ENCODE measurements around the gene SLC22A23. TPM values are rescaled to one million over a fixed set of nuclear protein-coding genes. Genes with fewer than 3 reads are reported as not detected.

Gene SLC22A23
- total RNA-seq, 2 experiments from 2014 or later, result 13.4 to 13.6 TPM

GRCh38 chr6:3409699-3410384 is 47.0 kb downstream of the SLC22A23 start:
- CTCF ChIA-PET, result interaction anchor here (1.6 kb wide), 1 partner anchor 13 kb away, joined by 5 read pairs; no protein-coding TSS in a partner anchor
- ATAC-seq (ENCODE audit: poor library complexity), result no peak
- POLR2A ChIA-PET, result interaction anchor here (1.1 to 1.2 kb wide), 2 partner anchors 12 to 45 kb away, joined by 3 read pairs; no protein-coding TSS in a partner anchor
- Histone ChIP-seq H3K27me3 (ENCODE audit: control insufficient read depth in 1 of 2, insufficient read depth in 2 of 2, low read length in 2 of 2) (no peaks in the 10 kb centered on the region), H3K4me1 (ENCODE audit: insufficient read depth, low read length) (peaks cover 8% of the 10 kb centered on the region), H3K9me3 (ENCODE audit: control insufficient read depth in 1 of 2, insufficient read depth in 1 of 2, low read length in 2 of 2) (peaks cover 0 to 4% of the 10 kb centered on the region in 2 experiments), H3K36me3 (ENCODE audit: insufficient read depth, low read length) (no peaks in the 10 kb centered on the region), H3K4me3 (ENCODE audit: low read length) (no peak overlapping the region), H3K27ac (ENCODE audit: low read depth in 1 of 2, low read length in 2 of 2) (no peak overlapping the region)
- H3K27me3 Mint-ChIP-seq, result no peaks in the 10 kb centered on the region
- no peak overlapping the region for H3K4me3 Mint-ChIP-seq
- H3K36me3 Mint-ChIP-seq (ENCODE audit: low read depth), result peaks cover 24% of the 10 kb centered on the region
- H3K27ac Mint-ChIP-seq, result no peak overlapping the region
- intact Hi-C loops (cut with DNase I, micrococcal nuclease), result loop anchor here in 1 of 2 experiments (2.0 kb wide), 3 partner anchors 47 to 323 kb away; partner anchors contain the start of gene SLC22A23
- peaks cover 14% of the 10 kb centered on the region for H3K4me1 Mint-ChIP-seq (ENCODE audit: low read depth)
- no peak for TF ChIP-seq CTCF (IDR thresholded peaks at IDR 0.05)
- no peaks in the 10 kb centered on the region for H3K9me3 Mint-ChIP-seq
- DNase-seq, result no peak

- H3K27me3 ChIP-seq (ENCODE audit: control insufficient read depth in 1 of 2, insufficient read depth in 2 of 2, low read length in 2 of 2), result no peaks in the 10 kb centered on the region
- no peak overlapping the region for H3K4me3 ChIP-seq (ENCODE audit: low read length)
- TF ChIP-seq CTCF (IDR thresholded peaks at IDR 0.05), result no peak
- no peak overlapping the region for H3K27ac ChIP-seq (ENCODE audit: low read depth in 1 of 2, low read length in 2 of 2)
- intact Hi-C loops (cut with DNase I, micrococcal nuclease), result no loop called here
- CTCF ChIA-PET, result no interaction called here
- H3K9me3 Mint-ChIP-seq, result no peaks in the 10 kb centered on the region
- ATAC-seq (ENCODE audit: poor library complexity) (no peak), DNase-seq (no peak)
- peaks cover 3% of the 10 kb centered on the region for H3K4me1 ChIP-seq (ENCODE audit: insufficient read depth, low read length)
- POLR2A ChIA-PET, result no interaction called here
- H3K36me3 ChIP-seq (ENCODE audit: insufficient read depth, low read length), result no peaks in the 10 kb centered on the region
- H3K27me3 Mint-ChIP-seq, result no peaks in the 10 kb centered on the region
- H3K4me3 Mint-ChIP-seq, result no peak overlapping the region
- no peak overlapping the region for H3K27ac Mint-ChIP-seq
- H3K4me1 Mint-ChIP-seq (ENCODE audit: low read depth), result peaks cover 8% of the 10 kb centered on the region
- H3K36me3 Mint-ChIP-seq (ENCODE audit: low read depth), result peaks cover 24% of the 10 kb centered on the region
- H3K9me3 ChIP-seq (ENCODE audit: control insufficient read depth in 1 of 2, insufficient read depth in 1 of 2, low read length in 2 of 2), result peaks cover 0 to 4% of the 10 kb centered on the region in 2 experiments
Observed at GRCh38 chr6:3408665-3409064, 48.2 kb downstream of the SLC22A23 start.

GRCh38 chr6:3407840-3408239 is 49.0 kb downstream of the SLC22A23 start:
- Mint-ChIP-seq H3K27me3 (no peaks in the 10 kb centered on the region), H3K9me3 (no peaks in the 10 kb centered on the region), H3K4me1 (ENCODE audit: low read depth) (peaks cover 8% of the 10 kb centered on the region), H3K4me3 (no peak overlapping the region), H3K27ac (no peak overlapping the region), H3K36me3 (ENCODE audit: low read depth) (peaks cover 24% of the 10 kb centered on the region)
- Histone ChIP-seq H3K27ac (ENCODE audit: low read depth in 1 of 2, low read length in 2 of 2) (no peak overlapping the region), H3K9me3 (ENCODE audit: control insufficient read depth in 1 of 2, insufficient read depth in 1 of 2, low read length in 2 of 2) (no peaks in the 10 kb centered on the region), H3K36me3 (ENCODE audit: insufficient read depth, low read length) (no peaks in the 10 kb centered on the region), H3K27me3 (ENCODE audit: control insufficient read depth in 1 of 2, insufficient read depth in 2 of 2, low read length in 2 of 2) (no peaks in the 10 kb centered on the region), H3K4me1 (ENCODE audit: insufficient read depth, low read length) (peaks cover 3% of the 10 kb centered on the region), H3K4me3 (ENCODE audit: low read length) (no peak overlapping the region)
- TF ChIP-seq CTCF (IDR thresholded peaks at IDR 0.05), result no peak
- ATAC-seq (ENCODE audit: poor library complexity) (no peak), DNase-seq (no peak)
- ChIA-PET CTCF (no interaction called here), POLR2A (no interaction called here)
- intact Hi-C loops (cut with DNase I, micrococcal nuclease), result no loop called here
